ENCODE measurements around the gene SPATA2L.
"Not testable (repeated sequence)": the region's sequence is repeated elsewhere in the genome, so short reads cannot be mapped to it uniquely, and the experiment has no call there.

SPATA2L gene

DNA sequence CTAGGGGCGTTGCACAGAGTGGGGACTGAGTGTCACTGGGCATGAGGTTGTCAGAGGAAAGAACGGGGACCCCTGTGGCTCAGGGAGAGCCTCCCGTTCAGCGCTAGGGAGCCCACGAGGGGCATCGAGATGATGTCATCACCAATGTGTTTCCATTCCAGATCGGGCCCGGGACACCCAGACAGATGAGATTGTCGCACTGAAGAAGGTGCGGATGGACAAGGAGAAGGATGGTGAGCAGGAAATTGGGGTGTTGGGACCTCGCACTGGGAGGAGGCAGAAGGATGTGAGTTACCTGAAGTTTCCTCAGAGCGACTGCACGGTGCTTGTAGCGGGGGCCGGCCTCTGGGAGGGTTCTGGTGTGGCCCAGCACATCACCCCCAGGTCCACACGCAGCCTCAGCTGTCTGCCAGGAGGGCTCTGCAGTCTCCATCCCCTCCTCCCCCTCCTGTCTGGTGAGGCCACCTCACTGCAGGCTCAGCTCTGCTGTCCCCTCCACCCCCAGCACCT, 11.1 kb downstream of the SPATA2L start:
- Histone ChIP-seq H3K4me3 (IDR thresholded peaks at IDR 0.05; ENCODE audit: insufficient read depth, low read depth, low read length) (no peak overlapping the region), H3K4me2 (no peak overlapping the region), H3K36me3 (ENCODE audit: insufficient read depth) (no peaks in the 10 kb centered on the region; the same call in 1 of the 2 replicates)

DNA sequence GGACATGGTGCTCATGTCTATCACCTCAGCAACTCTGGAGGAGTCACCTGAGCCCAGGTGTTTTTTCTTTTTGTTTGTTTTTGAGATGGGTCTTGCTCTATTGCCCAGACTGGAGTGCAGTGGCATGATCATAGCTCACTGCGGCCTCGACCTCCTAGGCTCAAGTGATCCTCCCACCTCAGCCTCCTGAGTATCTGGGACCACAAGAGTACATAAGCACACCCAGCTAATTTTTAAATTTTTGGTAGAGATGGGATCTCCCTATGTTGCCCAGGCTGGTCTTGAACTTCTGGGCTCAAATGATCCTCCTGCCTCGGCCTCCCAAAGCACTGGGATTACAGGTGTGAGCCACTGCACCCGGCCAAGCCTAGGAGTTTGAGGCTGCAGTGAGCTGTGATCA, 11.9 kb downstream of the SPATA2L start:
- not testable (repeated sequence) for H3K9ac ChIP-seq; H3K4me3 ChIP-seq (IDR thresholded peaks at IDR 0.05; ENCODE audit: insufficient read depth, low read depth, low read length); H3K36me3 ChIP-seq (ENCODE audit: insufficient read depth); H2AFZ ChIP-seq (ENCODE audit: low read depth); H4K20me1 ChIP-seq (ENCODE audit: insufficient read depth); H3K27ac ChIP-seq; H3K27me3 ChIP-seq (ENCODE audit: insufficient read depth, low read depth); H3K4me2 ChIP-seq
- H3K4me1 ChIP-seq (ENCODE audit: low read depth, poor library complexity, severe bottlenecking), result peaks cover 21% of the 10 kb centered on the region
- peaks cover 21% of the 10 kb centered on the region for H3K79me2 ChIP-seq (ENCODE audit: insufficient read depth, low read depth)

More for the DNA sequence above, 11.1 kb downstream of the SPATA2L start:
- H3K79me2 ChIP-seq (ENCODE audit: insufficient read depth, low read depth), result peaks cover 21% of the 10 kb centered on the region
- H3K4me1 ChIP-seq (ENCODE audit: low read depth, poor library complexity, severe bottlenecking), result peaks cover 21% of the 10 kb centered on the region
- no peak overlapping the region for H3K9ac ChIP-seq
- no peak overlapping the region for H2AFZ ChIP-seq (ENCODE audit: low read depth)
- H4K20me1 ChIP-seq (ENCODE audit: insufficient read depth), result no peaks in the 10 kb centered on the region
- no peaks in the 10 kb centered on the region for H3K27me3 ChIP-seq (ENCODE audit: insufficient read depth, low read depth)
- TF ChIP-seq CTCF (conservative IDR thresholded peaks at IDR 0.05; ENCODE audit: low read depth, low read length), result no peak
- H3K27ac ChIP-seq, result no peak overlapping the region

GRCh38 chr16:89689142-89689541, 12.4 kb downstream of the SPATA2L start:
- Histone ChIP-seq H2AFZ (ENCODE audit: low read depth) (no peak overlapping the region), H3K27me3 (ENCODE audit: insufficient read depth, low read depth) (no peaks in the 10 kb centered on the region), H3K4me1 (ENCODE audit: low read depth, poor library complexity, severe bottlenecking) (peaks cover 21% of the 10 kb centered on the region), H3K4me3 (IDR thresholded peaks at IDR 0.05; ENCODE audit: insufficient read depth, low read depth, low read length) (no peak overlapping the region), H4K20me1 (ENCODE audit: insufficient read depth) (no peaks in the 10 kb centered on the region), H3K4me2 (no peak overlapping the region), H3K79me2 (ENCODE audit: insufficient read depth, low read depth) (peaks cover 21% of the 10 kb centered on the region), H3K27ac (no peak overlapping the region), H3K36me3 (ENCODE audit: insufficient read depth) (no peaks in the 10 kb centered on the region; the same call in 1 of the 2 replicates), H3K9ac (no peak overlapping the region)
- no peak for TF ChIP-seq CTCF (conservative IDR thresholded peaks at IDR 0.05; ENCODE audit: low read depth, low read length)

- H3K36me3 ChIP-seq (ENCODE audit: insufficient read depth), result no peaks in the 10 kb centered on the region; the same call in 1 of the 2 replicates
- peak overlapping the region; percentile 100 for H3K4me2 ChIP-seq
- H3K4me1 ChIP-seq (ENCODE audit: low read depth, poor library complexity, severe bottlenecking), result peaks cover 21% of the 10 kb centered on the region
Measured at GRCh38 chr16:89688395-89688794, 13.1 kb downstream of the SPATA2L start.

More at GRCh38 chr16:89688395-89688794, 13.1 kb downstream of the SPATA2L start:
- no peaks in the 10 kb centered on the region for H4K20me1 ChIP-seq (ENCODE audit: insufficient read depth)
- H3K9ac ChIP-seq, result no peak overlapping the region; the same call in 1 of the 2 replicates
- peak overlapping the region; percentile 86; the same call in 1 of the 2 replicates for H3K27ac ChIP-seq
- H3K27me3 ChIP-seq (ENCODE audit: insufficient read depth, low read depth), result no peaks in the 10 kb centered on the region
- TF ChIP-seq CTCF (conservative IDR thresholded peaks at IDR 0.05; ENCODE audit: low read depth, low read length), result no peak
- H3K4me3 ChIP-seq (IDR thresholded peaks at IDR 0.05; ENCODE audit: insufficient read depth, low read depth, low read length), result no peak overlapping the region
- no peak overlapping the region for H2AFZ ChIP-seq (ENCODE audit: low read depth)
- H3K79me2 ChIP-seq (ENCODE audit: insufficient read depth, low read depth), result peaks cover 21% of the 10 kb centered on the region

Data from KMS-11 (cell line).